ENCODE data around the gene POLR2E.

POLR2E gene

DNA sequence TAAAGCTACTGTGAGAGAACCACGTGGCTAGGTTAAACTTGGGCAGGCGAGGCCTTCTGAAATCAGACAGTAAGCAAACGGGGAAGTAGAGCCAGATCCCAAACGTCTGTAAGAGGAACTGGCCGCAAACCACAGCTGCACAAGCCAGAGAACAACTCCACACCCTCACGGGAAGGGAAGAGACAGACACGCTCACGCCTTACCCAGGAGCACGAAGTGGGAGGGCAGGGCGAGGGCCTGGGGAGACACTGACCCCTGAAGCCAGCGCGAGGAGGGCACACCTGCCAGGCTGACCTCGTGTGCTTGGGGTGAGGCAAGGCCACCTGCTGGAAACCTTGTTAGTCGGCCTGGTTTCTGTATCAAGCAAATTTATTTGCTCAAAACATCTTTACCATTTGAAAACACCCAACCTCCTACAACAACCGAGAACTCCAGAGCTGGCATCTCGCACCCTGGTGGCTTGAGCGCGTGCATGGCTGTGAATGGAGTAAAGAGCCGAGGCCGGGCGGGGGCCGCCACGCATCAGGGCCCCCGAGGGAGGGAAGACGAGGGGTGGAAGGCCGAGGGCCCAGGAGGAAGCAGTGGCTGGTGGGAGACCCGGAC lies 7.3 kb downstream of the POLR2E start:
- no peak for DNase-seq (ENCODE audit: low read depth)
- no peak for TF ChIP-seq CTCF (conservative IDR thresholded peaks at IDR 0.05; ENCODE audit: low read length)
- H3K4me3 ChIP-seq (ENCODE audit: low read length) = no peak overlapping the region

GRCh38 chr19:1086613-1087012 lies 8.6 kb downstream of the POLR2E start:
- no peak for TF ChIP-seq CTCF (conservative IDR thresholded peaks at IDR 0.05; ENCODE audit: low read length)
- H3K4me3 ChIP-seq (ENCODE audit: low read length) = no peak overlapping the region
- DNase-seq (ENCODE audit: low read depth) = no peak

- TF ChIP-seq CTCF (conservative IDR thresholded peaks at IDR 0.05; ENCODE audit: low read length) = no peak
- no peak for DNase-seq (ENCODE audit: low read depth)
- no peak overlapping the region for H3K4me3 ChIP-seq (ENCODE audit: low read length)
Measured at GRCh38 chr19:1085676-1086442, 9.3 kb downstream of the POLR2E start.

DNA sequence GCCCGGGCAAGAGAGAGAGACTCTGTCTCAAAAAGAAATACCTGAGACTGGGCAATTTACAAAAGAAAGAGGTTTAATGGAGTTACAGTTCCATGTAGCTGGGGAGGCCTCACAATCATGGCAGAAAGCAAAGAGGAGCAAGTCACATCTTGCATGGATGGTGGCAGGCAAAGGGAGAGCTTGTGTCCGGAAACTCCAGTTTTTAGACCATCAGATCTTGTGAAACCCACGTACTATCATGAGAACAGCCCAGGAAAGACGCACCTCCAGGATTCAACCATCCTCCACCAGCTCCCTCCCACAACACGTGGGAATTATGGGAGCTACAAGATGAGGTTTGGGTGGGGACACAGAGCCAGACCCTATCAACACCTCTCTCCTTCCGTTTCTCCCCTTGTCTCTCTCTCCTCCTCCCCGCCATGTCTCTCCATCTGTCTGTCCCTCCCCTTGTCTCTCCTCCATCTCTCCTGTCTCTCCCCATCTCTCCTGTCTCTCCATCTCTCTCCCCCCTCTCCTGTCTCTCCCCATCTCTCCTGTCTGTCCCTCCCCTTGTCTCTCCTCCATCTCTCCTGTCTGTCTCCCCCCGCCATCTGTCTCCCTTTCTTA lies 10.0 kb downstream of the POLR2E start:
- DNase-seq (ENCODE audit: low read depth) = no peak
- no peak overlapping the region for H3K4me3 ChIP-seq (ENCODE audit: low read length)
- no peak for TF ChIP-seq CTCF (conservative IDR thresholded peaks at IDR 0.05; ENCODE audit: low read length)

DNA sequence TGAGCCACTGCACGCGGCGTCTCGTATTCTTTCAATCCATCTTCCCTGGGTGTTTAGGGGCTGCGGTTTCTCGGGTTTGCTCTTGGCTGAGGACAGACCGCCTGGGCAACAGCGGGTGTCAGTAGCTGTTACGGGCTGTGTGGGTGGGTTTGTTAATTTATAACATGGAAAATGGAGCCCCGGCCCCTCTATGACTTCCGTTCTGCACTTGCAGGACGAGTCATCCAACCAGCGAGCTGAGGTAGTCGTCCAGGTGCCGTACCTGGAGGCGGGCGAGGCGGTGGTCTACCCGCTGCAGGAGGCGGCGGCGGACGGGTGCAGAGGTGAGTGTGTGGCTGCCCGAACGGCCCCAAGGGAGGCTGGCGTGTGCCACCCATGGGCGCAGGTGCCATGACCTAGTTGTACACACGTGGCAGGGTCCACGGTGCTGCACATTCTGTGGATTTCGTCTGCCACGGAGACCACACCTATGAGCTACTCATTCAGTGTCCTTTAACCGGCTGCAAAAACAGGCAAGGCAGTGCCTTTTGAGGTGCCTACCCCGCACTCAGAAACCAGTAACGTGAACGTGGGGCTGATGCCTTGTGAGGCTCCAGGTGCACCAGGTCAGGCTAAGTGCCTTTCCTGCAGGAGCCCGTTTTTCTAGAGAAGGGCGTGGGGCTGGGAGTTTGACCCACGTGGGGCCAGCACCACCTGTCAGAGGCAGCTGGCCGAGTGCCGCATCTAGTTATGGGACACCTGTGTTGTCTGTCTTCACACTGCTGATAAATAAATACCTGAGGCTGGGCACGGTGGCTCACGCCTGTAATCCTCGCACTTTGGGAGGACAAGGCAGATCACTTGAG lies 10.9 kb downstream of the POLR2E start:
- DNase-seq (ENCODE audit: low read depth) = no peak
- H3K4me3 ChIP-seq (ENCODE audit: low read length) = no peak overlapping the region
- no peak for TF ChIP-seq CTCF (conservative IDR thresholded peaks at IDR 0.05; ENCODE audit: low read length)

DNA sequence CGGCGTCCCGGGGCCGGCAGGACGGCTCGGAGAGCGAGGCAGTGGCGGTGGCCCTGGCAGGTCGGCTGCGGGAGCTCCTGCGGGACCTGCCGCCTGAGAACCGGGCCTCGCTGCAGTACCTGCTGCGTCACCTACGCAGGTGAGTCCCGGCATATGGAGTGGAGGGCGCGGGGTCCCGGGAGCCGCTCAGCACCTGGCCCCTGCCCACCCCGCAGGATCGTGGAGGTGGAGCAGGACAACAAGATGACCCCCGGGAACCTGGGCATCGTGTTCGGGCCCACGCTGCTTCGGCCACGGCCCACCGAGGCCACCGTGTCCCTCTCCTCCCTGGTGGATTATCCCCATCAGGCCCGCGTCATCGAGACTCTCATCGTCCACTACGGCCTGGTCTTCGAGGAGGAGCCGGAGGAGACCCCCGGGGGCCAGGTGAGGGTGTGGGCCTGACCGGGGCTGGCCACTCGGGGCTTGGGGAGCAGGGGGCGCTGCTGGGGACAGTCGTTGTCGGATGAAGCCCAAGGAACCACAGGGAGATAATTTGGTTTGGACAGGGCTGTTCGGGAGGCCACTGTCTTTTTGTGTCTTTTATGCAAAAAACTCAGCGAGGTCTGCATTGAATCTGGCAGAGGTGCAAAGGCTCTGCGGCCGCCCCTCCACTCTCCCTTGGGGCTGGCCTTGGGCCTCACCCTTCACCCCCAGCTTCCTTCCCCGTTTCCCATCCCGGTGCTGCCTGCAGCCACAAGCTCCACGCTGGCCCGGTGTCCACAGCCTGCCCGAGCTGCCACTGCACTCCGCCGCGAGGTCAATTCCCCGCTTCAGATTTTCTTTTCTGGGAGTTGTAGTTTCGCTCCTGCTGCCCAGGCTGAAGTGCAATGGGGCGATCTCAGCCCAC lies 12.0 kb downstream of the POLR2E start:
- H3K4me3 ChIP-seq (ENCODE audit: low read length) = no peak overlapping the region
- no peak for DNase-seq (ENCODE audit: low read depth)
- no peak for TF ChIP-seq CTCF (conservative IDR thresholded peaks at IDR 0.05; ENCODE audit: low read length)

Measured in AG10803 (cell line).